A673 (cell line): Measurements from ENCODE around the gene MKI67. TPM values are rescaled to one million over a fixed set of nuclear protein-coding genes. Genes with fewer than 3 reads are reported as not detected.

Experiments used
- BruUV-seq: library from RNA; stranded (reverse); fragments of 400-500 nt; replicated peaks from 2 replicates; lab custom pipeline; 2021; lab: Mats Ljungman, UMichigan
- CTCF ChIA-PET: fragments of 300-600 bp; sonication (Branson Sonifier 250); formaldehyde crosslinking; loops from one replicate; lab custom pipeline; 2022; ENCODE audit warnings: antibody characterized with exemption; lab: Charles Lee
- POLR2A ChIA-PET: fragments of 300-600 bp; sonication (Branson Sonifier 250); formaldehyde crosslinking; loops from one replicate; lab custom pipeline; 2022; ENCODE audit warnings: antibody characterized with exemption; ENCODE audit not compliant: low non-redundant PET; lab: Charles Lee
- DNase-seq: peaks from one replicate; pipeline ENCODE4 v3.0.0-alpha.2; 2015; ENCODE audit warnings: low spot score
- H3K27ac ChIP-seq: fragments of 200-600 bp; sonication (generic); 2 replicates; pipeline ENCODE4 v1.5.1; 2016; ENCODE audit warnings: mixed run types, low read depth, mild to moderate bottlenecking, mixed read lengths, antibody characterized with exemption, low read length; ENCODE audit not compliant: poor library complexity, severe bottlenecking
- H3K27me3 ChIP-seq: fragments of 200-600 bp; sonication (generic); replicated peaks from 2 replicates; pipeline ENCODE4 v1.6.1; 2017; ENCODE audit warnings: mixed run types, low read depth, mild to moderate bottlenecking, mixed read lengths, antibody characterized with exemption, low read length; ENCODE audit not compliant: insufficient read depth, poor library complexity
- H3K36me3 ChIP-seq: fragments of 200-600 bp; sonication (generic); 2 replicates; pipeline ENCODE4 v1.6.1; 2016; ENCODE audit warnings: mixed run types, mild to moderate bottlenecking, mixed read lengths, antibody characterized with exemption, low read length; ENCODE audit not compliant: insufficient read depth, poor library complexity, severe bottlenecking
- H3K4me1 ChIP-seq: fragments of 200-600 bp; sonication (generic); 2 replicates; pipeline ENCODE4 v1.6.1; 2017; ENCODE audit warnings: mixed run types, mild to moderate bottlenecking, mixed read lengths, antibody characterized with exemption, low read length; ENCODE audit not compliant: insufficient read depth, poor library complexity, severe bottlenecking
- H3K4me3 ChIP-seq: fragments of 200-600 bp; sonication (generic); 2 replicates; pipeline ENCODE4 v1.5.1; 2016; ENCODE audit warnings: low read depth, mixed run types, mild to moderate bottlenecking, mixed read lengths, low read length; ENCODE audit not compliant: poor library complexity, severe bottlenecking
- H3K9me3 ChIP-seq: fragments of 200-600 bp; sonication (generic); 2 replicates; pipeline ENCODE4 v1.6.1; 2016; ENCODE audit warnings: mixed run types, low read depth, mild to moderate bottlenecking, mixed read lengths, antibody characterized with exemption, low read length; ENCODE audit not compliant: poor library complexity, severe bottlenecking
- CTCF ChIP-seq: fragments of 300-800, 200-600 bp; sonication (generic); conservative IDR thresholded peaks from 2 replicates; pipeline ENCODE4 v1.5.1; 2017; ENCODE audit warnings: low read depth, mild to moderate bottlenecking, antibody characterized with exemption, low read length, moderate library complexity, mixed read lengths
- EZH2 ChIP-seq: fragments of 200-600 bp; sonication (generic); IDR thresholded peaks from 2 replicates; pipeline ENCODE4 v1.6.1; 2017; ENCODE audit warnings: borderline replicate concordance, low read depth, mild to moderate bottlenecking, mixed read lengths, antibody characterized with exemption, low read length; ENCODE audit not compliant: poor library complexity, severe bottlenecking
- intact Hi-C: fragments of 100-400 bp; cut with micrococcal nuclease; formaldehyde crosslinking; loops from one replicate; pipeline ENCODE4 v1.10.0; 2022; ENCODE audit not compliant: unreplicated experiment
- total RNA-seq: library from RNA; stranded (reverse); gene quantifications from 2 replicates; pipeline ENCODE4 v1.2.3, GENCODE V29; 2021

Gene MKI67
- total RNA-seq, 1 experiment from 2014 or later = 249 TPM

GRCh38 chr10:128116187-128116586 is 10.0 kb downstream of the MKI67 start:
- TF ChIP-seq EZH2 (no peak), CTCF (no peak)
- peaks cover 99% of the 10 kb centered on the region for H3K36me3 ChIP-seq
- H3K27ac ChIP-seq = no peak overlapping the region
- DNase-seq = no peak
- no peaks in the 10 kb centered on the region for H3K4me1 ChIP-seq
- intact Hi-C loops = no loop called here
- H3K4me3 ChIP-seq = no peak overlapping the region
- H3K27me3 ChIP-seq = no peaks in the 10 kb centered on the region
- CTCF ChIA-PET = no interaction called here
- H3K9me3 ChIP-seq = no peaks in the 10 kb centered on the region
- BruUV-seq = no TSS peak
- POLR2A ChIA-PET = no interaction called here

- H3K4me1 ChIP-seq = no peaks in the 10 kb centered on the region
- DNase-seq = no peak
- ChIA-PET POLR2A (no interaction called here), CTCF (no interaction called here)
- no peaks in the 10 kb centered on the region for H3K9me3 ChIP-seq
- no peak overlapping the region for H3K4me3 ChIP-seq
- intact Hi-C loops = no loop called here
- TSS peak; percentile 61 for BruUV-seq
- H3K27me3 ChIP-seq = no peaks in the 10 kb centered on the region
- TF ChIP-seq CTCF = no peak
- no peak for TF ChIP-seq EZH2
- peaks cover 100% of the 10 kb centered on the region for H3K36me3 ChIP-seq
- H3K27ac ChIP-seq = no peak overlapping the region
Observed at GRCh38 chr10:128115356-128115755, 10.9 kb downstream of the MKI67 start.

GRCh38 chr10:128114901-128115300 is 11.3 kb downstream of the MKI67 start:
- Histone ChIP-seq H3K36me3 (peaks cover 100% of the 10 kb centered on the region), H3K27me3 (no peaks in the 10 kb centered on the region), H3K4me1 (no peaks in the 10 kb centered on the region), H3K9me3 (no peaks in the 10 kb centered on the region), H3K4me3 (no peak overlapping the region), H3K27ac (no peak overlapping the region)
- BruUV-seq = no TSS peak
- POLR2A ChIA-PET = no interaction called here
- CTCF ChIA-PET = no interaction called here
- DNase-seq = no peak
- TF ChIP-seq CTCF (no peak), EZH2 (no peak)
- intact Hi-C loops = no loop called here
